ENCODE data around the gene TSHZ1. TPM values are rescaled to one million over a fixed set of nuclear protein-coding genes. Genes with fewer than 3 reads are reported as not detected.

TSHZ1 gene
- total RNA-seq, 2 experiments from 2014 or later, result 23.7 to 25.2 TPM

DNA sequence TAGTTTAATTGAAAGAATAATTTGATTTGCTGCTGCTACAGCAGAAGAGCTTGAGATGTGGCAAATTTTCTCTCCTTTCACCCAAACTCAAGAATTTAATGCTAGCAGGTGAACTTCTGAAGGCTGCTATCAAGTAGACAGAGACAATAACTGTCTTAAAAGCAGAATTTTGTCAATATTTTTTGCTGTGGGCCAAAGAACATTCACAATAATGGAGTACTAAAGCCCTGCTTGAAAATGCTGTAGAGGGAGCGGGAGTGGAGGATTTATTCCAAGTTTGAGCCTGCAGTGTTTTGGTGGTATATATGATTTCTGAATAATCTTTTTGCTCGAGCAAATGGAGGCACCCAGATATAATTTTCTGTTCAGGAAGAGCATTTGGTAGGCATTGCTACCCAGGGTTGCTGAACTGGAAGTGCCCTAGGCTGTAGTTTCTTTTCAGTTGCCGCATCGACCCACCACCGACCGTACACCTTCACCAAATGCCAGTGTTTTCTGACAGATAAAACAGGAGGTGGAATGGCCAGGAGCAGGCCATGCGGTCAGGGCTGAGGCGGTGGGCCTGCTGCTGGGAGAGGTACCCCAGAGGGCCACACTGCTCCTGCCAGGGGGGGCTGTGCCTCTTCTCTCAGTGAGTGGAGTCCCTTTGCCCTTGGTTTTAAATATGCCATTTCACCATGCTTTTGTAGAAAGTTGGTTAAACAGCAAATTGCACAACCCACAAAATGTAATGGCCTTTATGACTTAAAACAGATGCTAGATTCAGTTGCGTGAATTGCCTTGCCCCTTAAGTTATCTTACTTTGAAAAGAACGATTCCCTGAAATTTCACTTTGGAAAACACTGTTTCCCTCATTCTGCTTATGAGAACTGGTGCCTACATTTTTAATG lies 36.4 kb downstream of the TSHZ1 start:
- H3K27ac Mint-ChIP-seq, result peak overlapping the region; percentile 95
- peaks cover 3% of the 10 kb centered on the region for H3K9me3 Mint-ChIP-seq
- ATAC-seq (ENCODE audit: low read depth) (peak; percentile 16), DNase-seq (peak; percentile 45)
- H3K27me3 Mint-ChIP-seq, result no peaks in the 10 kb centered on the region
- peaks cover 4% of the 10 kb centered on the region for H3K36me3 Mint-ChIP-seq
- peaks cover 38% of the 10 kb centered on the region for H3K4me1 Mint-ChIP-seq
- H3K4me3 Mint-ChIP-seq, result peak overlapping the region; percentile 92
- POLR2A ChIA-PET, result interaction anchor here (0.9 to 2.4 kb wide), 5 partner anchors 19 to 649 kb away, joined by 5 to 41 read pairs (median 6); partner anchors contain the start of genes PTGR3, TSHZ1 and ZNF407

DNA sequence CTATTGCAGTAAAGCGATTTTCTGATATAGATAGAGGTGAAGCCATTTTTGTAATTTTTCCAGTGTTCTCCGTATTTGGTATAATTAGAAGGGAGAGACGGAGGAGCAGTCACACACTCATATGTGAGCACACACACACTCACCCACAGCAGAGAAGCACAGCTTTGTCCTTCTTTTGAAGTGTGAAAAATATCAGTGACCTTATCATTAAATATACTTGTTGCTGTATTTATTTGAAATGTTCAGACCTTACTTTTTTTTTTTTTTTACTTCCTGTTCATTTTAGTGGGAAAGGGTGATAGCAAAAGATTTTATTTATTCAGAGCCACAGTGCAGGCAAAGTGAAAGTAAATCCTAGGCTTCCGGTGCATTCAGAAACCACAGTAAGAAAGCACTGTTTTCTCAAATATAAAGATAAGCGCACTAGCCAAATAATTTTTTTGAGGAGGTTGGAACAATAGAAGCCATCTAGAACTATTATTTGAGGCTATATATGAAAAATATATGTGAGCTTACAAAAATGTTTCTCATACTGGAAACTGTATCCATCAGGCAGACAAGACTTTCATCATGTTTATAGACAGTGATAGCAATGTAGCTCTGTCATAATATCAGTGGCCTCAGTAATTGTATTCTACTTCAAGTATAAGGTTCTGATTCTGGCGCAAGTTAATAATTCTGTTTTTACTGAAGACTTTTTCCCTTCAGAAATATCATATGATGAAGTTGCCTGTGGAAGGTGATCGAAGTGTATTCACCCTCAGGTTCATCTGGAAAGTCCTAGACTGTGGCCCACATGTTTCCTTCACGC lies 37.2 kb downstream of the TSHZ1 start:
- peaks cover 4% of the 10 kb centered on the region for H3K36me3 Mint-ChIP-seq
- POLR2A ChIA-PET, result interaction anchor here (0.5 to 1.9 kb wide), 3 partner anchors 37 to 46 kb away, joined by 4 to 9 read pairs (median 9); partner anchors contain the start of genes PTGR3 and TSHZ1
- peaks cover 38% of the 10 kb centered on the region for H3K4me1 Mint-ChIP-seq
- H3K4me3 Mint-ChIP-seq, result peak overlapping the region; percentile 92
- ATAC-seq (ENCODE audit: low read depth) (peak; percentile 55), DNase-seq (no peak)
- peak overlapping the region; percentile 95 for H3K27ac Mint-ChIP-seq
- peaks cover 3% of the 10 kb centered on the region for H3K9me3 Mint-ChIP-seq
- no peaks in the 10 kb centered on the region for H3K27me3 Mint-ChIP-seq

DNA sequence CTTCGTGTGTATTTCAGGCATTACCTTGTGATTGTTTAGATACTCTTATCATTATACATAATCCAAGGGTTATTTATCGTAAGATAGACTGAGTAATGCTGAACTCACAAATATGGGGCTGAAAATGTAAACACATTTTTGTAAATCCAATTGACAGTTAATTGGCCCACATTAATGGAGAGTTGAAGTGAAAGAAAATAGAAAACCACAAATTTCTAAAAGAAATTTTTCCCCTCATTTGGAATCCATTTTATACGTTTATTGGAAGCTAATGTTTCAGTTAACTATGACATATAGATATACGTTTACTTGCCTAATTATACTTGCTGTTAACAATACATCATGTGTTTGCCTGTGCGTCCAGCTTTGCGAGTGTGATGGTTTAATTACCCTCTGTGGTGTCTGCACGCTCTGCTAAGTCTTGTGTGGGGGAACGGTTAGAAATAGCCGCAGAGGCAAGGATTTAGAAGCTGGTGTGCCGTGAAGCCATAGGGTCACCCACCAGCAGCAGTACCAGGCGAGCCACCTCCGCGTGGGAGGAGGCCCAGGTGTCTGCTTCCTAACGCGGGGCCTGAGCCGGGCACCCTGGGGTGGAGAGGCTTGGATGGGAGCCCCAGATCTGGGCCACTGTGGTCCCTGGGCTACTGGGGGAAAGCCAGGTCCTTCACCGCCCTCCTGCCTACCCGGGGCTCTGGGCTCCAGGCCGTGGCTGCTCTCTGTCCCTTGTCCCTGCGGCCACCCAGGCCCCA lies 38.0 kb downstream of the TSHZ1 start:
- peak overlapping the region; percentile 95 for H3K27ac Mint-ChIP-seq
- H3K4me3 Mint-ChIP-seq, result peak overlapping the region; percentile 92
- peaks cover 42% of the 10 kb centered on the region for H3K4me1 Mint-ChIP-seq
- DNase-seq, result no peak
- peaks cover 4% of the 10 kb centered on the region for H3K36me3 Mint-ChIP-seq
- peaks cover 3% of the 10 kb centered on the region for H3K9me3 Mint-ChIP-seq
- no peaks in the 10 kb centered on the region for H3K27me3 Mint-ChIP-seq
- no peak for ATAC-seq (ENCODE audit: low read depth)
- POLR2A ChIA-PET, result interaction anchor here (0.5 to 1.9 kb wide), 3 partner anchors 38 to 46 kb away, joined by 4 to 9 read pairs (median 9); partner anchors contain the start of genes PTGR3 and TSHZ1

DNA sequence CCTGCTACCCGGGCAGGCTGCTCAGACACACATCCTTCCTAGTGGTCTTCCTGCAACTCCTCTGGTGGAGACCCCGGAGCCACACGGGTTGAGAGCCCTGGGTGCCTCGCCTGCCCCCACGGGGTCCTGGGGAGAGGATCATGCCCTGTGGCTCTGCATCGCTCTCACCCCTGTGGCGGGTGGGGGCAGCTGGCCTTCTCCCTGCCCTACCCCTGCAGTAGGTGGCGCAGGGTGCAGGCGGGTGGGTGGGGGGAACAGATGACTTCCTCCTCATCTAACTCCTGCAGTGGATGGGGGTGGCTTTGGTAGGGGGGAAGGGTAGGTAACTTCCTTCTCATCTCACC lies 38.5 kb downstream of the TSHZ1 start:
- Mint-ChIP-seq H3K27ac (no peak overlapping the region), H3K4me3 (no peak overlapping the region)
- POLR2A ChIA-PET, result interaction anchor here (1.6 to 1.9 kb wide), 2 partner anchors 39 to 40 kb away, joined by 9 read pairs; partner anchors contain the start of genes PTGR3 and TSHZ1

DNA sequence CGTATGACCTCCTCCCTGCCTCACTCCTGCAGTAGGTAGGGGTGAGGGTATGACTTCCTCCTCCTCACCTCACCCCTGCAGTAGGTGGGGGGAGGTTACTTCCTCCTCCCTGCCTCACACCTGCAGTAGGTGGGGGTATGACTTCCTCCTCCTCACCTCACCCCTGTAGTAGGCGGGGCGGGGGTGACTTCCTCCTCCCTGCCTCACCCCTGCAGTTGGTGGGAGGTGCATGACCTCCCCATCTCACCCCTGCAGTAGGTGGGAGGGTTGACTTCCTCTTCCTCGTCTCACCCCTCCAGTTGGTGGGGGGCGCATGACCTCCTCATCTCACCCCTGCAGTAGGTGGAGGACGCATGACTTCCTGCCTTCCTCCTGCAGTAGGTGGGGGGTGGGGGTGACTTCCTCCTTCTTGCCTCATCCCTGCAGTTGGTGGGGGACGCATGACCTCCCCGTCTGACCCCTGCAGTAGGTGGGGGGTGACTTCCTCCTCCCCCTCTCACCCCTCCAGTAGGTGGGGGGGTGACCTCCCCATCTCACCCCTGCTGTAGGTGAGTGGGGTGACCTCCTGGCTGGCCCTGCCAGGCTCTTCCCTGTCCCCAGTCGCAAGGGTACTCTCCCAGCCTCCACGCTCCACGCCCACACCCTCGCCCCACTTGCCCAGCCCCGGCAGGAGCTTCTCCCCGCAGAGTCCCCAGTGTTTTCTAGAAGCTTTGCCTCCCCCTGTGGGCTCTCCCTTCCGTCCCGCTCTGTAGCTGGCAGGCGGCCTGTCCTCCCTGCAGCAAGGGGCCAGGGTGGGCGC lies 39.3 kb downstream of the TSHZ1 start:
- Mint-ChIP-seq H3K27me3 (no peaks in the 10 kb centered on the region), H3K9me3 (peaks cover 3% of the 10 kb centered on the region), H3K4me1 (peaks cover 40% of the 10 kb centered on the region), H3K27ac (peak overlapping the region; percentile 72), H3K36me3 (peaks cover 4% of the 10 kb centered on the region), H3K4me3 (no peak overlapping the region)
- DNase-seq (peak; percentile 38), ATAC-seq (ENCODE audit: low read depth) (no peak)
- POLR2A ChIA-PET, result no interaction called here

More for the DNA sequence above, 38.5 kb downstream of the TSHZ1 start:
- DNase-seq, result peak; percentile 32
- Mint-ChIP-seq H3K36me3 (peaks cover 4% of the 10 kb centered on the region), H3K27me3 (no peaks in the 10 kb centered on the region), H3K4me1 (peaks cover 42% of the 10 kb centered on the region), H3K9me3 (peaks cover 3% of the 10 kb centered on the region)
- ATAC-seq (ENCODE audit: low read depth), result no peak

DNA sequence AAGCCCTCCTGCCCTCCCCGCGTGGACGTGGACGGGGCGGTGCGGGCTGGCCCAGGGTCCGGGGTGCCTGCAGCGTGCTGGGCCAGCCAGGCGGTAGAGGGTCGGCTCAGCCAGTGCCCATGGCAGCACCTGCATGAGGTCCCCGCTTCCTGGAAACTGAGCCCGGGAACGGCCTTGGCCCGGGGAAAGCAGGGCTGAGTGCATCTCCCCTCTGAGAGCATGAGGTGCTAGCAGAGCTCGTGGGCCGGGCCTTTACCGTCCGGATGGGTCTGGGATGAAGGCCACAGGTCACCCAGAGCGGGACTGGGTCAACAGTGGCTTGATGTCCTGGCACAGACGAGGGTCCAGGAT lies 39.8 kb downstream of the TSHZ1 start:
- Mint-ChIP-seq H3K4me3 (no peak overlapping the region), H3K9me3 (peaks cover 3% of the 10 kb centered on the region), H3K27me3 (no peaks in the 10 kb centered on the region), H3K27ac (no peak overlapping the region), H3K36me3 (peaks cover 4% of the 10 kb centered on the region), H3K4me1 (peaks cover 40% of the 10 kb centered on the region)
- ATAC-seq (ENCODE audit: low read depth) (no peak), DNase-seq (no peak)
- POLR2A ChIA-PET, result no interaction called here

DNA sequence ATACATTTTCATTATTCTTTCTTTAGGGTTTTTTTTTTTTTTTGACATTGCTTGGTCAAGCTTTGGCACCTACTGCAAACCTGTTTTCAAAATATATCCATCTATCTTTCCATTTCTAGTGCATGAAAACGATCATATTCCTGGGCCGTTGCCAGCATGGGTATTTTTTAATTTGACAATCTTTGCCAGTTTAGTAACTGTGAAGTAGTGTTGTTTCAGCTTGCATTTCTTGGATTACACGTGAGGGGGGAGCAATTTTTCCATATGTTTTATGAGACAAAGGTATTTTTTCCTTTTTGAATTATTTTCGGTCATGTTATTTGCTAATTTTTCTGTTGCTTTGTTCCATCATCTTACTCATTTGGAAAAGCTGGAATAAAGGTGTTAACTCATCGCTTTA lies 40.9 kb downstream of the TSHZ1 start:
- H3K27me3 Mint-ChIP-seq, result no peaks in the 10 kb centered on the region
- ATAC-seq (ENCODE audit: low read depth) (no peak), DNase-seq (no peak)
- H3K27ac Mint-ChIP-seq, result no peak overlapping the region
- peaks cover 32% of the 10 kb centered on the region for H3K4me1 Mint-ChIP-seq
- peaks cover 4% of the 10 kb centered on the region for H3K36me3 Mint-ChIP-seq
- H3K4me3 Mint-ChIP-seq, result no peak overlapping the region
- POLR2A ChIA-PET, result no interaction called here
- peaks cover 3% of the 10 kb centered on the region for H3K9me3 Mint-ChIP-seq

DNA sequence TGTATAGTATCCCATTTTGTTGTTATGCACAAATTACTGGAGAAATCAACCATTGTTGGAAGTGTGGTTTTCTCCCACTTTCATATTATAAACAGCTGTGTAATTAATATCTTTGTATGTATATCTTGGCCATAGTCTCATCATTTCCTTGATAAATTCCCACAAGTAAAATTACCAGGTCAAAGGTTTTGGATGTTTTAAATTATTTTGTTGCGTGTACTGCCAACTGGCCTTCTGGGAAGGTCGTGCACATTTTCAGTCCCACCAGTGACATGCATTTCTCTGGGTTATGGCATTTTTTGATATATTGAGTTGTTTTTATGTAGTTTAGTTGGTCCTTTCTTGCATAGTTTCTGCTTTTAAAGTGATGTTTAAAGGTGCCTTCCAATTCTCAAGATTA lies 41.5 kb downstream of the TSHZ1 start:
- no peak overlapping the region for H3K27ac Mint-ChIP-seq
- no peak overlapping the region for H3K4me3 Mint-ChIP-seq
- ATAC-seq (ENCODE audit: low read depth) (no peak), DNase-seq (no peak)
- H3K36me3 Mint-ChIP-seq, result peaks cover 4% of the 10 kb centered on the region
- peaks cover 3% of the 10 kb centered on the region for H3K9me3 Mint-ChIP-seq
- H3K4me1 Mint-ChIP-seq, result peaks cover 28% of the 10 kb centered on the region
- POLR2A ChIA-PET, result no interaction called here
- no peaks in the 10 kb centered on the region for H3K27me3 Mint-ChIP-seq

DNA sequence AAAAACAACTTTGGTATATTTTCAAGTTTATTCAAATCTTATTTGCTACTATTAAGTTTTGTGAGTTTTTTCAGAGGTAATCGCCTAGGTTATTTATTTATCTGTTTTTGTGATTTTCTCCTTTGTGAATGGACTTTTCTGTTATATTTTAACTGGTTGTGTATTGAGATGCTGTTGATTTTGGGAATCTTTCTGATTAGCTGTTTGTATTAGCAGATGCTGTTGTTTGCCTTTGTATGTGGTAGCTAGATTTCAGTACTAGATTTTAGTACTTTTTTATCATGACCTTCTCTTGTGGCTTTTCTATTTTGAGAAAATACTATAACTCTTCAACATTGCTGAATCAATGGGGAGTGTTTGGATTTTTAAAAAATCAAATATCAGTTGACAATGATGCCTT lies 42.4 kb downstream of the TSHZ1 start:
- H3K9me3 Mint-ChIP-seq, result peaks cover 3% of the 10 kb centered on the region
- no peak overlapping the region for H3K4me3 Mint-ChIP-seq
- ATAC-seq (ENCODE audit: low read depth), result no peak
- H3K27ac Mint-ChIP-seq, result no peak overlapping the region
- no peak for DNase-seq
- no peaks in the 10 kb centered on the region for H3K27me3 Mint-ChIP-seq
- H3K36me3 Mint-ChIP-seq, result peaks cover 4% of the 10 kb centered on the region
- POLR2A ChIA-PET, result no interaction called here
- H3K4me1 Mint-ChIP-seq, result peaks cover 20% of the 10 kb centered on the region

DNA sequence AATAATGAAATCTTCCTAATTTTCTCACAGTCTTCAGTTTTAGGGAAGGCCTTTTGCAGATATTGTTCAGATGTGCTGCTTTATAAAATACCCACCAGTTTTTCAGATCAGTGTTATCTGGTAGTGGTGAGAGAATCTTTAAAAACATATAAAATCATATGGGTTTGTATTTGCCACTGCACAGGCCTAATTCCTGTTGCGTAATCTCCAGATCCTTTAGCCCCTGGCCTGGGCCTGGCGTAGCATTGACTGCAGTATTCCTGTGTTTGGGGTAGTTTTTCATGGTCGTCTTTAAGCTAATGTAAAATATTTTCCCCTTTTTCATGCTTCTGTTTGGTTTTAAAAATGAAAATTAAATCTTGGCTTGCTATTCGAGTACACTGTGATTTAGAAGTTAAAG lies 43.2 kb downstream of the TSHZ1 start:
- no peaks in the 10 kb centered on the region for H3K27me3 Mint-ChIP-seq
- POLR2A ChIA-PET, result no interaction called here
- H3K27ac Mint-ChIP-seq, result no peak overlapping the region
- peaks cover 13% of the 10 kb centered on the region for H3K4me1 Mint-ChIP-seq
- H3K36me3 Mint-ChIP-seq, result peaks cover 4% of the 10 kb centered on the region
- H3K9me3 Mint-ChIP-seq, result peaks cover 3% of the 10 kb centered on the region
- H3K4me3 Mint-ChIP-seq, result no peak overlapping the region
- ATAC-seq (ENCODE audit: low read depth) (no peak), DNase-seq (no peak)

DNA sequence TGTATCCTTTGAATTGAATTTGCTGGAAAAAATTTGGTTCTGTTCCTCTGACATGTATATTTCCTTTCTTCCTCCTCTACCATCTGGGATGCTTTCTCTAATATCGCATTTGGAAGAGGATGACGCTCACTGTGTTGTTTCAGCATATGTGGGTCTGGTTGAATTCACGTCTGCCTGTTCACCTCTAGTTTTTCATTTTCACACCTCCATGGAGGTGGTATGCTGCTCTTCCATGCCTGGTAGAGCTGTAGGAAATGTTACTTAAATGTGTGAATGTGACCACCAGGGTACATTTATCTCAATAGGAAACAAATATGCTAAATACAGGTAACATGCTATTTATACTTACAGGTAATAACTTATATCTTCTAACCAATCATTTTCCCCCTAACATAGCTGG lies 44.5 kb downstream of the TSHZ1 start:
- no peak overlapping the region for H3K27ac Mint-ChIP-seq

DNA sequence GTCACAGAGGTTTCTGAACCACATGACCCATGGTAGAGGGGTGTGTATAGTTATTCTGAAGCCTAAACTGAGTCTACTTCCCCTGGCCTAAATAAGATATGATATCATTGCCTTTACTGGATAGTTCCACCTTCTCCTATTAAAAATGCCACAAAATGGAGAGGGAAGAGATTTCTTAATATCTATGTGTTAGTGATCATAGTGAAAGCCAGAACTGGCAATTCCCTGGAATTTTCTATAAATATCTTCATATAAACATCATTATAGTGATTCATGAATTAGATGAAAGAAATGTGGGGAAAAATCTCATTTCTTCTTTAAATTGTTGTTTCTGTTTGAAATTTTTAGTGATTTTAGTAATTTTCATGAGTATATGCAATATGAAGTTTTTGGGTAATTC lies 45.8 kb downstream of the TSHZ1 start:
- no peak overlapping the region for H3K27ac Mint-ChIP-seq
- DNase-seq (no peak), ATAC-seq (ENCODE audit: low read depth) (no peak)
- peaks cover 6% of the 10 kb centered on the region for H3K4me1 Mint-ChIP-seq
- no peaks in the 10 kb centered on the region for H3K9me3 Mint-ChIP-seq
- no peak overlapping the region for H3K4me3 Mint-ChIP-seq
- H3K27me3 Mint-ChIP-seq, result no peaks in the 10 kb centered on the region
- POLR2A ChIA-PET, result no interaction called here
- H3K36me3 Mint-ChIP-seq, result no peaks in the 10 kb centered on the region

More for the DNA sequence above, 44.5 kb downstream of the TSHZ1 start:
- Mint-ChIP-seq H3K9me3 (no peaks in the 10 kb centered on the region), H3K4me1 (peaks cover 7% of the 10 kb centered on the region), H3K36me3 (no peaks in the 10 kb centered on the region), H3K27me3 (no peaks in the 10 kb centered on the region), H3K4me3 (no peak overlapping the region)
- ATAC-seq (ENCODE audit: low read depth), result no peak
- no peak for DNase-seq
- POLR2A ChIA-PET, result no interaction called here
